Ureter (tissue), 1 donor: ENCODE results near the gene TAGLN3. TPM values are rescaled to one million over a fixed set of nuclear protein-coding genes. Genes with fewer than 3 reads are reported as not detected.

Experiments
- DNase-seq: peaks from one replicate; pipeline ENCODE4 v3.0.0-alpha.2; 2020; ENCODE audit warnings: low spot score
- total RNA-seq: library from RNA; stranded (reverse); gene quantifications from one replicate; pipeline ENCODE4 v1.2.4, GENCODE V29; 2023
- donor health status: DM: yes; HTN: yes; CAD: no.

Gene TAGLN3
- total RNA-seq, 1 donor from 2014 or later: not detected

- no peak for DNase-seq
Measured at GRCh38 chr3:112048911-112049310, 50.2 kb downstream of the TAGLN3 start.

GRCh38 chr3:112053229-112053628 lies 54.5 kb downstream of the TAGLN3 start:
- no peak for DNase-seq

GRCh38 chr3:112056451-112056929 lies 57.8 kb downstream of the TAGLN3 start:
- no peak for DNase-seq

DNA sequence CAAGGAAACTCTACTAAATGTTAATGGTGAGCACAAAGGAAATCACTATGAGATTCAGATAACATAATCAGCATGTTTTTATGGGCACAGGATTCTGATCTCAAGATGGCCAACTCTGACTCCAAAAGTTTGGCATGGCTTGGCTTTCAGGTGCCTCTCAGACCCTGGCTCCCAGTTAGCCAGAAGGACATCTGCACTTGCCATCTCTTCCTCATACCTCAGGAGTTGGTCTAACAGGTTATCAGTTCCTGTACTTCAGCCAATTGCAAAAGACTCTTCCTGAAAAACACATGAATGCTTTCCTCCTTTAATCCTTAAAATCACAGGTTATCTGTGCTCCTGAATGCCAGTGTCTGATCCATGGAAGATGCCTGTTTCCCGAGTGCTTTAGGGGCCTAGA lies 60.8 kb downstream of the TAGLN3 start:
- peak; percentile 52 for DNase-seq

- no peak for DNase-seq
Measured at GRCh38 chr3:112061152-112061551, 62.4 kb downstream of the TAGLN3 start.

Other genes starting within 250 kb of the TAGLN3 start
- 95.1 TPM for gene PHLDB2, start 139.7 kb upstream of the TAGLN3 start, total RNA-seq
- gene ABHD10, start 19.9 kb upstream of the TAGLN3 start, total RNA-seq: 28.2 TPM
- gene TMPRSS7, start 35.8 kb downstream of the TAGLN3 start, total RNA-seq: 0.21 TPM
- gene C3orf52, start 87.5 kb downstream of the TAGLN3 start, total RNA-seq: 50.2 TPM
- gene GCSAM, start 134.3 kb downstream of the TAGLN3 start, total RNA-seq: 0.49 TPM